SU-DHL-6 (cell line): ENCODE results near the gene CSF2RB.

ENCODE experiments used
- H2AFZ ChIP-seq: fragments of 200-600 bp; sonication (generic); 2 replicates; pipeline ENCODE4 v1.6.1; 2014; ENCODE audit warnings: low read depth, mild to moderate bottlenecking, moderate library complexity, mixed read lengths, antibody characterized with exemption, low read length; ENCODE audit not compliant: severe bottlenecking
- H3F3A ChIP-seq: fragments of 200-600 bp; shearing (Covaris generic); 2 replicates; pipeline ENCODE4 v1.6.0; 2016; ENCODE audit warnings: antibody characterized with exemption, mild to moderate bottlenecking; ENCODE audit not compliant: insufficient read depth
- H3K27ac ChIP-seq: fragments of 200-600 bp; sonication (generic); 2 replicates; pipeline ENCODE4 v1.5.1; 2016; ENCODE audit warnings: low read depth, mild to moderate bottlenecking, low read length, moderate library complexity, mixed read lengths
- H3K27me3 ChIP-seq: fragments of 200-600 bp; sonication (generic), shearing (Covaris generic); 2 replicates; pipeline ENCODE4 v1.6.0; 2014; ENCODE audit warnings: mild to moderate bottlenecking, low read length
- H3K36me3 ChIP-seq: fragments of 200-600 bp; sonication (generic); 2 replicates; pipeline ENCODE4 v1.6.1; 2014; ENCODE audit warnings: mild to moderate bottlenecking, low read length, mixed read lengths
- H3K4me2 ChIP-seq: fragments of 300-600, 200-600 bp; shearing (Covaris generic), sonication (generic); 2 replicates; pipeline ENCODE4 v1.6.0; 2014; ENCODE audit warnings: low read length, low read depth, mild to moderate bottlenecking; ENCODE audit not compliant: poor library complexity, severe bottlenecking
- H3K4me3 ChIP-seq: fragments of 200-600 bp; sonication (generic); 2 replicates; pipeline ENCODE4 v1.5.1; 2014; ENCODE audit warnings: antibody characterized with exemption, low read length, mild to moderate bottlenecking, mixed read lengths; ENCODE audit not compliant: insufficient read depth, poor library complexity, severe bottlenecking
- H3K79me2 ChIP-seq: fragments of 200-600 bp; sonication (generic); 2 replicates; pipeline ENCODE4 v1.6.1; 2014; ENCODE audit warnings: mild to moderate bottlenecking, low read length, moderate library complexity; ENCODE audit not compliant: insufficient read depth
- H3K9ac ChIP-seq: fragments of 200-600 bp; sonication (generic); 2 replicates; pipeline ENCODE4 v1.7.0; 2014; ENCODE audit warnings: mild to moderate bottlenecking, low read length
- H3K9me2 ChIP-seq: fragments of 200-600 bp; sonication (generic); replicated peaks from 2 replicates; pipeline ENCODE4 v1.6.1; 2014; ENCODE audit warnings: low read length; ENCODE audit not compliant: insufficient read depth
- H3K9me3 ChIP-seq: fragments of 200-600 bp; sonication (generic); 2 replicates; pipeline ENCODE4 v1.6.1; 2014; ENCODE audit warnings: low read length, mixed read lengths; ENCODE audit not compliant: insufficient read depth
- H4K20me1 ChIP-seq: fragments of 200-600 bp; sonication (generic); 2 replicates; pipeline ENCODE4 v1.6.1; 2014; ENCODE audit warnings: low read depth, mild to moderate bottlenecking, antibody characterized with exemption, low read length, moderate library complexity, mixed read lengths
- CTCF ChIP-seq: fragments of 200-600 bp; sonication (generic); IDR thresholded peaks from one replicate; pipeline ENCODE4 v1.5.1; 2017; ENCODE audit warnings: antibody characterized with exemption, mild to moderate bottlenecking, low read length, moderate library complexity; ENCODE audit not compliant: insufficient read depth, poor library complexity, severe bottlenecking
- EZH2phosphoT487 ChIP-seq: fragments of 200-600 bp; sonication (generic), shearing (Covaris generic); conservative IDR thresholded peaks from 2 replicates; pipeline ENCODE4 v1.6.1; 2018; ENCODE audit warnings: mild to moderate bottlenecking, antibody characterized with exemption, low read length, moderate library complexity, mixed read lengths

CSF2RB gene

GRCh38 chr22:36881504-36882245 is 31.8 kb upstream of the CSF2RB start:
- Histone ChIP-seq H3K27ac (no peak overlapping the region), H3K9ac (no peak overlapping the region), H3K9me3 (peaks cover 9% of the 10 kb centered on the region; the same call in 1 of the 2 replicates), H3K36me3 (no peaks in the 10 kb centered on the region), H2AFZ (no peak overlapping the region), H3K27me3 (no peaks in the 10 kb centered on the region), H3K4me2 (no peak overlapping the region), H3F3A (no peaks in the 10 kb centered on the region), H3K9me2 (no peaks in the 10 kb centered on the region), H3K4me3 (no peak overlapping the region), H3K79me2 (no peaks in the 10 kb centered on the region), H4K20me1 (no peaks in the 10 kb centered on the region)
- TF ChIP-seq CTCF, result no peak
- no peak for TF ChIP-seq EZH2phosphoT487

GRCh38 chr22:36884349-36885158 is 28.9 kb upstream of the CSF2RB start:
- no peak overlapping the region for H2AFZ ChIP-seq
- H3K4me2 ChIP-seq, result no peak overlapping the region
- H3K9me3 ChIP-seq, result peaks cover 9% of the 10 kb centered on the region; the same call in 1 of the 2 replicates
- H3K36me3 ChIP-seq, result no peaks in the 10 kb centered on the region
- no peaks in the 10 kb centered on the region for H4K20me1 ChIP-seq
- no peak overlapping the region for H3K9ac ChIP-seq
- TF ChIP-seq CTCF, result no peak
- TF ChIP-seq EZH2phosphoT487, result no peak
- no peaks in the 10 kb centered on the region for H3K9me2 ChIP-seq
- no peaks in the 10 kb centered on the region for H3K27me3 ChIP-seq
- no peaks in the 10 kb centered on the region for H3F3A ChIP-seq
- no peaks in the 10 kb centered on the region for H3K79me2 ChIP-seq
- H3K27ac ChIP-seq, result no peak overlapping the region
- H3K4me3 ChIP-seq, result no peak overlapping the region

GRCh38 chr22:36885474-36885873 is 28.0 kb upstream of the CSF2RB start:
- Histone ChIP-seq H3K4me2 (no peak overlapping the region), H3F3A (no peaks in the 10 kb centered on the region), H4K20me1 (no peaks in the 10 kb centered on the region), H3K9ac (no peak overlapping the region), H3K27ac (no peak overlapping the region), H3K79me2 (no peaks in the 10 kb centered on the region), H3K27me3 (no peaks in the 10 kb centered on the region), H2AFZ (no peak overlapping the region), H3K4me3 (no peak overlapping the region), H3K36me3 (no peaks in the 10 kb centered on the region), H3K9me2 (no peaks in the 10 kb centered on the region), H3K9me3 (peaks cover 9% of the 10 kb centered on the region; the same call in 1 of the 2 replicates)
- TF ChIP-seq EZH2phosphoT487 (no peak), CTCF (no peak)
